SU-DHL-6 (cell line): Measurements from ENCODE around the gene ANKIB1.
"Not testable (repeated sequence)": the region's sequence is repeated elsewhere in the genome, so short reads cannot be mapped to it uniquely, and the experiment has no call there.

Experiments
- CTCF ChIP-seq: fragments of 200-600 bp; sonication (generic); IDR thresholded peaks from one replicate; pipeline ENCODE4 v1.5.1; 2017; ENCODE audit warnings: antibody characterized with exemption, mild to moderate bottlenecking, low read length, moderate library complexity; ENCODE audit not compliant: insufficient read depth, poor library complexity, severe bottlenecking
- EZH2phosphoT487 ChIP-seq: fragments of 200-600 bp; sonication (generic), shearing (Covaris generic); conservative IDR thresholded peaks from 2 replicates; pipeline ENCODE4 v1.6.1; 2018; ENCODE audit warnings: mild to moderate bottlenecking, antibody characterized with exemption, low read length, moderate library complexity, mixed read lengths

- not testable (repeated sequence) for TF ChIP-seq CTCF, EZH2phosphoT487
These were observed 113.4 kb downstream of the ANKIB1 start for GRCh38 chr7:92359179-92359578.
